Sigmoid colon (tissue), 4 donors: ENCODE data around the gene CCDC24.

Source experiments
- CTCF ChIP-seq, 4 experiments: fragments of 450-650 bp in 3 of 4; fragments of 200-600 bp in 1 of 4; IDR thresholded peaks; one replicate each; pipeline ENCODE4 v1.5.1; 2016 to 2019; ENCODE audit warnings: antibody characterized with exemption in 4 of 4, mild to moderate bottlenecking in 3 of 4, moderate library complexity in 2 of 4
- EP300 ChIP-seq, 4 donors: sonication (generic); formaldehyde crosslinking; IDR thresholded peaks; one replicate each; pipeline ENCODE4 v1.6.1; 2017; ENCODE audit warnings: antibody characterized with exemption in 4 of 4
- POLR2A ChIP-seq, 2 donors: fragments of 450-650 bp; IDR thresholded peaks; one replicate each; pipeline ENCODE4 v1.6.1; 2016; ENCODE audit warnings: antibody characterized with exemption in 2 of 2, mild to moderate bottlenecking in 2 of 2, moderate library complexity in 2 of 2
- POLR2AphosphoS5 ChIP-seq, 4 donors: sonication (generic); formaldehyde crosslinking; IDR thresholded peaks; one replicate each; pipeline ENCODE4 v1.6.1; 2017; ENCODE audit warnings: antibody characterized with exemption in 4 of 4

GRCh38 chr1:43982808-43983207, 8.6 kb upstream of the CCDC24 start:
- TF ChIP-seq CTCF (IDR thresholded peaks at IDR 0.05) (no peak), POLR2AphosphoS5 (IDR thresholded peaks at IDR 0.05) (no peak), POLR2A (IDR thresholded peaks at IDR 0.05) (no peak), EP300 (IDR thresholded peaks at IDR 0.05) (no peak)
